GM19324 (cell line): ENCODE results near the gene MAEA.
"Not testable (repeated sequence)": the region's sequence is repeated elsewhere in the genome, so short reads cannot be mapped to it uniquely, and the experiment has no call there.

Experiments used
- ATAC-seq: cut with Tn5 transposase; IDR thresholded peaks from one replicate; pipeline ENCODE4 v1.9.1; 2021; ENCODE audit warnings: mild to moderate bottlenecking, moderate library complexity; ENCODE audit not compliant: unreplicated experiment, low FRiP score

Gene MAEA

GRCh38 chr4:1333256-1333655, 43.6 kb downstream of the MAEA start:
- no peak for ATAC-seq

GRCh38 chr4:1333851-1334578, 44.3 kb downstream of the MAEA start:
- ATAC-seq, result not testable (repeated sequence)

- ATAC-seq, result no peak
These were observed 44.8 kb downstream of the MAEA start for GRCh38 chr4:1334579-1334895.

GRCh38 chr4:1335193-1335883, 45.6 kb downstream of the MAEA start:
- ATAC-seq, result not testable (repeated sequence)

- ATAC-seq, result no peak
These were observed 46.4 kb downstream of the MAEA start for GRCh38 chr4:1336088-1336491.

DNA sequence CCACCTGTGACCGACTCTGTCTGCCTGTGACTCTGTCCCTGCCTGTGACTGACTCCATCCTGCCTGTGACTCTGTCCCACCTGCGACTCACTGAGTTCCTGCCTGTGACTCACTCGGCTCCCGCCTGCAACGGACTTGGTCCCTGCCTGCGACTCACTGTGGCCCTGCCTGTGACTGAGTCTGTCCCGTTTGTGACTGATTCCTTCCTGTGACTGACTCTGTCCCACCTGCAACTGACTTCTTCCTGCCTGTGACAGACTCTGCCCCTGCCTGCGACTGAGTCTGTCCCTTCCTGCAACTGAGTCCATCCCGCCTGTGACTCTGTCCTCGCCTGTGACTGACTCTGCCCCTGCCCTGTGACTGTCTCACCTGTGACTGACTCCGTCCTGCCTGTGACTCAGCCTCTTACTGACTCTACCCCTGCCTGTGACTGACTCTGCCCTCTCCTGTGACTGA, 47.7 kb downstream of the MAEA start:
- no peak for ATAC-seq

- ATAC-seq, result no peak
These were observed 48.5 kb downstream of the MAEA start for GRCh38 chr4:1337951-1338751.

GRCh38 chr4:1338752-1339414, 49.2 kb downstream of the MAEA start:
- no peak for ATAC-seq

- ATAC-seq, result no peak
These were observed 49.8 kb downstream of the MAEA start for GRCh38 chr4:1339489-1339888.

GRCh38 chr4:1340181-1340747, 50.6 kb downstream of the MAEA start:
- no peak for ATAC-seq

GRCh38 chr4:1340861-1341260, 51.2 kb downstream of the MAEA start:
- ATAC-seq, result no peak

DNA sequence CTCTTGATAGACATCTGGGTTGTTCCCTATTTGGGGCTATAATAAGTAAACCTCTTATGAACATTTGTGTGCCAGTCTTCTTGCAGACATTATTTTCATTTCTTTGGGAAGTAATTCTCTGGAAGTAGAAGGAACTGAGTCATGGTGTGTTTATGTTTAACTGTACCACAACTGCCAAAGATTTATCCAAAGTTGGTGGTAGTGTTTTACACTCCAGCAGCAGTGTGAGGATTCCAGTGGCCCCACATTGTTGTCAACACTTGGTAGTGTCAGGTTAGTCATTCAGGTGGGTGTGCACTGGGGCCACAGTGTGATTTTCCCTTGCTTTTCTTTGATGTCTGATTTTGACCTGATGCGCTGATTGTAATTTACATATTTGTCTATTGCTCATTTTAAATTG, 52.3 kb downstream of the MAEA start:
- no peak for ATAC-seq

GRCh38 chr4:1344696-1345095, 55.0 kb downstream of the MAEA start:
- no peak for ATAC-seq

DNA sequence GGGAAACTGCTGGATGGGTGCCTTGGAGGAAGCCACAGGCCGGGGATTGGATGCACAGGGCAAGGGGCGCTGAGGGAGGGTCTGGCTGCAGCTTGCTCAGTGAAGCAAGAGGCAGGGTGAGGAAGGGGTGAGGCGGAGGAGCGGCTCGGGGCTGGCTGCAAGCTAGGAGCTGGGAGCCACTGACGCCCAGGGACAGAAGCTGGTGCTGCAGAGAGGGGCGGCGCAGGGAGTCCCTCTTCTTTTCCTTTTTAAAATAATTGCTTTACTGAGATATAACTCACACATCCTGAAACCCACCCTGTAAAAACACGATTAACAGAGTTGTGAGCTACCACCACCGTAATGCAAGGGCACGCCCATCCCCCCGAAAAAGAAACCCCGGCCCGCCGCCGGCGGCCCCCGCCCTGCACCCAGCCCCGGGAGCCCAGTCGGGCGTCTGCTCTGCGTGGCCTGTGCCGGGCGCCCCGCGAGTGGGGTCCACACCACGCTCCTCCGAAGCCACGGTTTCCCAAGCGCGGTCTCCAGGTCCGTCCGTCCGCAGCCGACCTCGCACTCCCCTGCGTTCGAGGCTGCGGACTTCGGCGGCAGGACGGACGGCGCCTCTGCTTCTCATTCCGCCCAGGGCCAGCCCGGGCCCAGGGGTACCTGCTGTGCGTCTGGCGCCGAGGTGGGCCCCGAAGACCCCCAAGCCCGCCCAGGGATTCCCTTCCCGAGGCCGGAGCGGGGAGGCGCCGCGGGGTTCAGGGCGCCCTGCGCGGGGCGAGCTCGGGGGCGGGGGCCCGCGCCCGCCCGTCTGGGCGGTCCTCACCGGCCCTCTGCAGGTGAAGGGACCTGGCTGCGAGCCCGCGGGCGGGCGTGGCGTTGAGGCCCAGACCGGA, 56.5 kb downstream of the MAEA start:
- peak; percentile 1 for ATAC-seq

DNA sequence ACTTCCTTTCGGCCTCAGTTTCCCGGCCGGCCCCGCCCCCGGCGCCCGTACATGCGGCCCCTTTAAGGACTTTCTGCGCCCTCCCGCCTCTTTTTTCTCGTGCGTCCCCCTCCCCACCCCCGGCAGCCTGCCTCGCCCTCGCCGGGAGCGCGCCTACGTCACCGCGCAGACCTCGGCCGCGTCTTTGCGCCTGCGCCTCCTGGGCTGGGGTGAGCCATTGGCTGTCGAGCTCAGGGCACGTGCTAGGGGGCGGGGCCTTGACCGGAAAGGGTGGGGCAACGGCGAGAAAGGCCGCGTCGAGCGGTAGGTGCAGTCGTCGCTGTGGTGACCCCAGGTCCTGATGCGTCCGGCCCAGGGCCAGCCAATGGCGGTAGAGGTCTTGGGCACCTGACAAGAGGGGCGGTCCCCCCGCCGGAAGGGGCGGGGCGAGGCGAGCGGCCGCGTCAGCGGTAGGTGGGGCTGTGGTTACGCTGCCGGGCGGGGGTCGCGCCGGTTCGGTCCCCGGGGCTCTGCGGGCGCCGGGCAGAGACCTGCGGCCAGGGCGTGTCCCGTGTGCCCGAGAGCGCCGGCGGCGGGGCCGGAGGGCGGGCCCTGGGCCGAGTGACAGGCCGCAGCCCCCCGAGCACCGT, 57.2 kb downstream of the MAEA start, which contains the start of gene UVSSA:
Gene UVSSA, plus strand, starts transcription at position 428 of the 629 bp plus-strand sequence. CDS start 884 bp downstream, outside the sequence.
- peak; percentile 97 for ATAC-seq

DNA sequence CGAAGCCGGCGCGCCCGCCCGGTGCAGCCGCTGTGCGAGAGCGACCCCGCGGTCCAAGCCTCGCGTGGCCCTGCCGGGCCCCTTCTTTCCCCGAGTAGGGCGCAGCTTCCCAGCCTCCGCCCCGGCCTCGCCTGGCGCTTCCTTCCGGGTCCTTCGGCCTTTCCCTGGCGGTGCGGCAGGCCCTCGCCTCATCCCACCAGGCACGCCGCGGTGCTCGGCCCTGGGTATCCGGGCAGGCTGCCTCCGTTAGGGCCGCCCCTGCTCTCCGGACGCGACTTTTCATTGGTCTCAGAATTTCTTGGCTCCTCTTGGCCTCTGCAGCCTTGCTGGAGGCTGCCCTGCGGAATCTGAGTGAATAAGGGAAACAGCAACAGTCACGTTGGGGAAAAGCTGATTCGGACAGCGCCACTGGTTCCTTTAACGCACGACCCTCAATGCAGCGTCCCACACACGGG, 57.7 kb downstream of the MAEA start:
- peak; percentile 29 for ATAC-seq

DNA sequence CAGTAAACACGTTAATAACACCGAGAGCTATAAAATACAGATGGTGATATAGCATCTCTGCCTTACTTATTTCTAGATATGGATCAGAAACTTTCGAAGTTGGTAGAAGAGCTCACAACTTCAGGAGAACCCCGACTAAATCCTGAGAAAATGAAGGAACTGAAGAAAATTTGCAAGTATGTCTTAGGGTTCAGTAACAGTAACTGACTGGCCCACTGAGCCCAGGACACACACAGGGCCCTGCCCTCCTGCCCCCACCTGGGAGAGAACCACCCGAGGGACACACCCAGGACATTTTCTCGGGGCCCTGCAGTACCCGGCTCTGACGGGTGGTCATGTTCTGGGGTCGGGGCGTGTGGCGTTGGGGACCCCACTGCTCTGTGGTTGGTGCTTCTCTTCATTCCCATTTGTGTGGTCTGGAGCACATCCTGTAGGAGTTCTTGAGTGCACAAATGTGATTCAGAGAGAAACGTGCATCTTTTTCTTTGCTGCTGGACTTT, 58.4 kb downstream of the MAEA start:
- ATAC-seq, result no peak

DNA sequence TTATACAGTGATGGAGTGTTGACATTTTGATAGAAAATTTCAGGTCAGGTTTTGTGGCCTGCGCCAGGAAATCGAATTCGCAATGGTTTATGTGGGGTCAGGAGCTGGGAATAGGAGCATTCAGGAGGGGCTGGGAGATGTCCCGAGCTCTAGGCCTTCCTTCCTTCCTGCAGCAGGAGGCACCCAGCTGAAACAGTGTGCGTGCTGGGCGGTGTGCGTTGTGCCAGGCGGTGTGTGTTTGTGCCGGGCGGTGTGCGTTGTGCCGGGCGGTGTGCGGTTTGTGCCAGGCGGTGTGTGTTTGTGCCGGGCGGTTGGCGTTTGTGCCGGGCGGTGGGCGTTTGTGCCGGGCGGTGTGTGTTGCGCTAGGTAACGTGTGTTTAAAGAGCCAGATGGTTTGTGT, 59.1 kb downstream of the MAEA start:
- no peak for ATAC-seq
